ENCODE data around the gene KCTD10. TPM values are rescaled to one million over a fixed set of nuclear protein-coding genes. Genes with fewer than 3 reads are reported as not detected.

The KCTD10 gene
- polyA plus RNA-seq, 1 of the 3 experiments (the other 2 are of a cell fraction) = 66.9 TPM

DNA sequence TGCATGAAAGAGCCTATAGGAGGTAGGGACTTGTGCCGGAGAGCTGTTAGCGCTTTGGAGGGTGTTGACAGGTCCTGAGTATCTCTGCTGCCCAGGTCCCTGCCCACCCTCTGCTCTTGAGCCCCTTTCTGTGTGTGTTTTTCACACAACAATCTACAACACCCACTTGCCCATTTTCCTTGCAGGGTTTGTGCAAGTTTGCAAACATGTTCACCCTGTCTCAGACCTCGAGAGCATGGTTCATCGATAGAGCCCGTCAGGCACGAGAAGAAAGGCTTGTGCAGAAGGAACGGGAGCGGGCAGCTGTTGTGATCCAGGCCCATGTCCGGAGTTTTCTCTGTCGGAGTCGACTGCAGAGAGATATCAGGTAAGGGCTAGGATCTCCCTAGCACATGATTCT, 6.2 kb upstream of the KCTD10 start:
- Histone ChIP-seq H3K27ac (ENCODE audit: low read depth in 2 of 2, low read length in 1 of 2) (no peak overlapping the region), H4K20me1 (ENCODE audit: insufficient read depth) (no peaks in the 10 kb centered on the region), H2AFZ (ENCODE audit: low read depth) (no peak overlapping the region), H3K36me3 (replicated peaks in 1 of 2; ENCODE audit: control insufficient read depth in 1 of 2, insufficient read depth in 2 of 2, low read length in 1 of 2) (peaks cover 34 to 54% of the 10 kb centered on the region in 2 experiments), H3K4me1 (ENCODE audit: control insufficient read depth in 1 of 2, insufficient read depth in 2 of 2, low read depth in 1 of 2, low read length in 1 of 2) (peaks cover 4 to 7% of the 10 kb centered on the region in 2 experiments; a peak in 2 of 4 replicates), H3K4me3 (ENCODE audit: low read depth in 2 of 2, low read length in 1 of 2) (no peak overlapping the region), H3K9me2 (no peaks in the 10 kb centered on the region), H3K4me2 (no peak overlapping the region), H3K27me3 (ENCODE audit: insufficient read depth) (no peaks in the 10 kb centered on the region), H3F3A (replicated peaks; ENCODE audit: insufficient read depth) (no peaks in the 10 kb centered on the region), H3K9ac (no peak overlapping the region), H3K79me2 (ENCODE audit: insufficient read depth) (peaks cover 27% of the 10 kb centered on the region), H3K9me3 (no peaks in the 10 kb centered on the region)
- CTCF ChIA-PET = interaction anchor here (0.6 to 1.4 kb wide), 3 partner anchors 55 to 398 kb away, joined by 3 to 4 read pairs (median 3); no protein-coding TSS in a partner anchor
- 96% methylated on average over 11 of the region's 11 CpGs for WGBS (ENCODE audit: low lambda C conversion rate)
- POLR2A ChIA-PET = no interaction called here
- DNase-seq = no peak
- TF ChIP-seq RFX5 (IDR thresholded peaks at IDR 0.05; ENCODE audit: low read length) (no peak), TAF1 (IDR thresholded peaks at IDR 0.05; ENCODE audit: borderline replicate concordance, low read depth, low read length) (no peak), CTCF (IDR thresholded peaks at IDR 0.05) (no peak), CHD2 (IDR thresholded peaks at IDR 0.05; ENCODE audit: low read length, partially characterized antibody) (no peak), RCOR1 (IDR thresholded peaks at IDR 0.05; ENCODE audit: low read length) (no peak), RAD21 (IDR thresholded peaks at IDR 0.05; ENCODE audit: low read length) (no peak), TEAD4 (IDR thresholded peaks at IDR 0.05; ENCODE audit: borderline replicate concordance, insufficient read depth) (no peak), EP300 (IDR thresholded peaks at IDR 0.05; ENCODE audit: borderline replicate concordance in 1 of 2, low read depth in 1 of 2, low read length in 1 of 2) (no peak), GABPA (IDR thresholded peaks at IDR 0.05; ENCODE audit: low read depth) (no peak), NFIC (IDR thresholded peaks at IDR 0.05; ENCODE audit: borderline replicate concordance) (no peak), ELF1 (IDR thresholded peaks at IDR 0.05) (no peak), PBX3 (IDR thresholded peaks at IDR 0.05) (no peak)
- TF ChIP-seq, protein P1, sequence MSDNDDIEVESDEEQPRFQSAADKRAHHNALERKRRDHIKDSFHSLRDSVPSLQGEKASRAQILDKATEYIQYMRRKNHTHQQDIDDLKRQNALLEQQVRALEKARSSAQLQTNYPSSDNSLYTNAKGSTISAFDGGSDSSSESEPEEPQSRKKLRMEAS (IDR thresholded peaks at IDR 0.05; ENCODE audit: low read depth) = no peak
- TF ChIP-seq, protein P2, sequence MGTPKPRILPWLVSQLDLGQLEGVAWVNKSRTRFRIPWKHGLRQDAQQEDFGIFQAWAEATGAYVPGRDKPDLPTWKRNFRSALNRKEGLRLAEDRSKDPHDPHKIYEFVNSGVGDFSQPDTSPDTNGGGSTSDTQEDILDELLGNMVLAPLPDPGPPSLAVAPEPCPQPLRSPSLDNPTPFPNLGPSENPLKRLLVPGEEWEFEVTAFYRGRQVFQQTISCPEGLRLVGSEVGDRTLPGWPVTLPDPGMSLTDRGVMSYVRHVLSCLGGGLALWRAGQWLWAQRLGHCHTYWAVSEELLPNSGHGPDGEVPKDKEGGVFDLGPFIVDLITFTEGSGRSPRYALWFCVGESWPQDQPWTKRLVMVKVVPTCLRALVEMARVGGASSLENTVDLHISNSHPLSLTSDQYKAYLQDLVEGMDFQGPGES (IDR thresholded peaks at IDR 0.05; ENCODE audit: low read depth, low read length) = no peak
- TF ChIP-seq, protein P3, sequence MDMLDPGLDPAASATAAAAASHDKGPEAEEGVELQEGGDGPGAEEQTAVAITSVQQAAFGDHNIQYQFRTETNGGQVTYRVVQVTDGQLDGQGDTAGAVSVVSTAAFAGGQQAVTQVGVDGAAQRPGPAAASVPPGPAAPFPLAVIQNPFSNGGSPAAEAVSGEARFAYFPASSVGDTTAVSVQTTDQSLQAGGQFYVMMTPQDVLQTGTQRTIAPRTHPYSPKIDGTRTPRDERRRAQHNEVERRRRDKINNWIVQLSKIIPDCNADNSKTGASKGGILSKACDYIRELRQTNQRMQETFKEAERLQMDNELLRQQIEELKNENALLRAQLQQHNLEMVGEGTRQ (IDR thresholded peaks at IDR 0.05; ENCODE audit: borderline replicate concordance, low read depth, low read length) = no peak
